HG02588 (cell line): ENCODE data around the gene CACNA1G.

Experiments used
- ATAC-seq: cut with Tn5 transposase; IDR thresholded peaks from one replicate; pipeline ENCODE4 v1.9.1; 2021; ENCODE audit warnings: mild to moderate bottlenecking, moderate library complexity; ENCODE audit not compliant: unreplicated experiment

The CACNA1G gene

DNA sequence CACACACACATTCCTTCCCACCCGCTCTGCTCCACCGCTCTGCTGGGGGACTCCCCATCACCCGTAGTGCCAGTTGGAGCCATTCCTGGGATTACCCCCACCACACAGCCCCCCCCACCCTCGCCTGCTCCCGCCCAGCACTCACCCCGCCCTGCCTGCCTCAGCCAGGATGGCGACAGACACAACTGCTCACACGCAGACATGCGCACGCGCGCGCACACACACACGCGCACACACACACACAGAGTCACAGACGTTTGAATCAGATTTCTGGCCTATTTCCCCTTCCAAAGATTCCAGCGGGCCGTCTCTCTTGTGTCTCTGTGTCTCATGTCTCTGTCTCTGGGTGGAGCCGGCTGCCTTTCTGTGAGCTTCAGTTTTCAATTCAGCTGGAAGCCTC is 4.4 kb downstream of the CACNA1G start:
- ATAC-seq: no peak

DNA sequence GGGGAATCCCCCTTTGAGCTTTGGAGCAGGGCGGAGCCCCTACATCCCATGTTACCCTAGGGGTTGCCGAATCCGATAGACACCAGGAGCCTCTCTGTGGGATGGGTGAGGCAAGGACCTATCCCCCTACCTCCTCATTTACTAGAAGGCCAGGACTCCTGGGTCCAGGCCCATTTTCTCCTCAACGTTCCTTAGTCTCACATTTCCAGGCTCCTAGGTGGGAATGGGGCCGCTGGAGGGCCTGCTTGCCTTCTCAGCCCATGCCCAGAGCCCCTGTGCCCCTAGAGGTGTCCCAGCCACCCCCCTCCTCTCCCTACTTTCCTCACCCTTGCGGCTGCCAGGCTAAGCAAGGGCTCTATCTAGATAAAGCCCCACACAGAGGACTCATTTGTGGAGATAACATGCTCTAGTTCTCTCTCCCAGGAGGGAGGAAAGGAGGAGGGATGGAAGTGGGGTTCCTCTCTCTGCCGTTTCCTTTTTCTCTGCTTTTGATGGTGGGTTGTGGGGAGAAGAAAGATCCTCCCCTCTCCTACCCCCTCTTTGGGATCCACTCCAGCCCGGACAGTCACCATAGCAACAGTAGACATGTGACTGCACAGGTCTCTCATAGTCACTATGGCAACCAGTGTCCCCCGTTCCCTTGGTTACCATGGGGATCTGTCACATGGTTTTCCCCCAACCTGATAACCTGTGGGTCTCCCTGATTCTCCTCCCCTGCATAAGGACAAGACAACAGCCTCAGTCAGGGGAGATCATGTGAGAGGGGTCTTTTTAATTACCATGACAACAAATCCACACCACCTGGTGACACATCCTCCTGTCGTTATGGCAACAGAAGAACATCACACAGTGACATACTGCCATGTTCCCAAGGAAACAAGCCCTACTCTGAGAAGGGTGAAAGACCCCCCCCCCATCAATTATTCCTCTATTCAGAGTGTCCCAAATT is 5.2 kb downstream of the CACNA1G start:
- no peak for ATAC-seq

DNA sequence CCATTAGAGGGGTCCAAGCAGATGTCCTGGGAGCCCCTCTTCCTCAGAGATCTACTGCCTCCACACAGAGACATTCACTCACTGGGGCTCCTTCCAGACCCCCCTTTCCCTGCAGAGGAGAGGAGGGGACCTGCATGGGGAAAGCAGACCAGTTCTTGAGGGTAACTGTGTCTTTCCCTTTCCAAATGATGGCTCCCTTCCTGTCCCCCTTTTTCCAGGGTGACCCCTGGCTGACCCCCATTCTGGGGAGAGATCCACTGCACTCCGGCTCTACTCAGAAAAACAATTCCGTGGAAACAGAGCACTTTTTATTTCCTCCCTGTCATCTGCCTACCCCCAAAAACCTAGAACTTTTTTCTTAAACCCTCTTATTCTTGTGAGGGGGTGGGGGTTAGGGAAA is 6.4 kb downstream of the CACNA1G start:
- no peak for ATAC-seq

DNA sequence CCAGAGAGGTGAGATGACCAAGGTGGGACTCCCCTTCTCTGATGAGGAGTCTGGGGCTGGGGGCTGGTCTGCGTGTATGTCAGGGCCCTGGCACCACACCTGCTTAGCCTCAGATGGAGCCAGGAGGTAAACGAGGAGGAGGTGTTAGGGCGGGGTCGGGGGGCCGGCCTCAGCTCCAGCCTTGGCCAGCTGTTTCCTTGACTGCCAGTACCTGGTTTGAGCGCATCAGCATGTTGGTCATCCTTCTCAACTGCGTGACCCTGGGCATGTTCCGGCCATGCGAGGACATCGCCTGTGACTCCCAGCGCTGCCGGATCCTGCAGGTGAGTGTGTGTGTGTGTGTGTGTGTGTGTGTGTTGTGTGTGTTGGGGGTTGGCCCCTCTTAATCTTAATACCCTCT is 8.1 kb downstream of the CACNA1G start:
- ATAC-seq: no peak

DNA sequence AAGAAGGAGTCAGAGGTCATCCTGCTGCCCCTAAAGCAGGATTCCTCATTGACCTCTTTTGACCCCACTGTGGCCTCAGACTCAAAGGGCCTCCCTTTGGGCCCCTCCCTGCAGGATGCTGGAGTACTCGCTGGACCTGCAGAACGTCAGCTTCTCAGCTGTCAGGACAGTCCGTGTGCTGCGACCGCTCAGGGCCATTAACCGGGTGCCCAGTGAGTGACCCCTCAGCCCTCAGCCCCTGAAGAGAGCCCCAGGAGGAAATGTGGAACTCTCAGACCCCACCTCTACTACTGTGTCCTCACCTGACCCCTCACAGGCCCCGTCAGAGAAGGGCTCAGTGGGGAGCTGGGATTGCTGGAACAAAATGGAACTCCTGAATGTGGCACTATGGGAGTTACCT is 9.1 kb downstream of the CACNA1G start:
- no peak for ATAC-seq

DNA sequence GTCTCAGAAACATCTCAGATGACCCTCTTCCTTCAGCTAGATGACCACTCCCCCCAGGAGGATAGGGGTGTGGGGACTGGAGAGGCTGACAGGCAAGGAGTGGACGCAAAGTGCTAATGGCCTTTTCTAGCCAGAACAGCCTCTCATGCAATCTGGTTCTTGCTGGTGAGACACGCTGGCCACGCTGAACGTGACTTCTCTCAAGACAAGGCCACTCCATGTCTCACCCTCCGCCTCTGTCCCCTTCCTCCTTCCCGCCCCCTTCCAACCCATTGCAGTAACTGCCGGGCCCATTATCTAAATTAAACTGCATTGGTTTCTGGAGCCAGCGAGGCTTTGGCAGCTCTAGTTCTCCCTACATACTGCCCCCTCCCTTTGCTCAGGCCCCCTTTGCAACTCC is 9.5 kb downstream of the CACNA1G start:
- ATAC-seq: no peak

DNA sequence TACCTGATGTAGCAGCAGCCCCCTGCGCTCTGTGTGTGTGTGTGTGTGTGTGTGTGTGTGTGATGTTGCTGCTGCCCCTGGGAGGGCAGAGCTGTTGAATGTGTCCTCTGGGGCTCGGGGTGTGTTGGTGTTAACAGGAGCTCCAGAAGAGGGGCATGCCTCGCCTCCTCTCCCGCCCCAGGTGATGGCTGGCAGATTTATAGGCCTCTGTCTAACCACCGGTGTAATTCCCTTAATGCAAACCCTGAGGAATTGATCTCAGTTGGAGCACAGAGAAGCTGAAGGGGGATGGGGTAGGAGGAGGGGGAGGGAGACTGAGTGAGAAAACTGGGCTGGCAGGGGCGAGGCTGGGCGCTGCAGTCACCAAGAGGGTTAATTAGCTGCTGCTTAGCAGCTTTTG is 10.0 kb downstream of the CACNA1G start:
- ATAC-seq: no peak

DNA sequence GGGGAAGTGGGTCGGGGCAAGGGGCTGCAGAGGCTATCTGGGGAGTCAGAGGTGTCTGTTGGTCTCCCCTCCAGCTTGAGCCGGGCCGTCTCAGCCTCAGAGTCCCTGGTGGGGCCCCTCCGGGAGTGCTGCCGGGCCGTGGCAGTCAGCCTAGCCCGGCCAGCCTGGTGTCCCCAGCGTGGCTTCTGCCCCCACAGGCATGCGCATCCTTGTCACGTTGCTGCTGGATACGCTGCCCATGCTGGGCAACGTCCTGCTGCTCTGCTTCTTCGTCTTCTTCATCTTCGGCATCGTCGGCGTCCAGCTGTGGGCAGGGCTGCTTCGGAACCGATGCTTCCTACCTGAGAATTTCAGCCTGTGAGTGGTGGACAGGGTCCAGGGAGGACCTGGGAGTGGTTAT is 11.2 kb downstream of the CACNA1G start:
- no peak for ATAC-seq

DNA sequence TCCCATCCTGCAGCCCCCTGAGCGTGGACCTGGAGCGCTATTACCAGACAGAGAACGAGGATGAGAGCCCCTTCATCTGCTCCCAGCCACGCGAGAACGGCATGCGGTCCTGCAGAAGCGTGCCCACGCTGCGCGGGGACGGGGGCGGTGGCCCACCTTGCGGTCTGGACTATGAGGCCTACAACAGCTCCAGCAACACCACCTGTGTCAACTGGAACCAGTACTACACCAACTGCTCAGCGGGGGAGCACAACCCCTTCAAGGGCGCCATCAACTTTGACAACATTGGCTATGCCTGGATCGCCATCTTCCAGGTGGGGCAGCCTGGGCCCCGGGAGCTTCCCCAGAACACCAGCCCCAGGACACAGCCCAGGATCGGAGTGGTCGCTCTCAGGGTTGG is 12.0 kb downstream of the CACNA1G start:
- no peak for ATAC-seq

DNA sequence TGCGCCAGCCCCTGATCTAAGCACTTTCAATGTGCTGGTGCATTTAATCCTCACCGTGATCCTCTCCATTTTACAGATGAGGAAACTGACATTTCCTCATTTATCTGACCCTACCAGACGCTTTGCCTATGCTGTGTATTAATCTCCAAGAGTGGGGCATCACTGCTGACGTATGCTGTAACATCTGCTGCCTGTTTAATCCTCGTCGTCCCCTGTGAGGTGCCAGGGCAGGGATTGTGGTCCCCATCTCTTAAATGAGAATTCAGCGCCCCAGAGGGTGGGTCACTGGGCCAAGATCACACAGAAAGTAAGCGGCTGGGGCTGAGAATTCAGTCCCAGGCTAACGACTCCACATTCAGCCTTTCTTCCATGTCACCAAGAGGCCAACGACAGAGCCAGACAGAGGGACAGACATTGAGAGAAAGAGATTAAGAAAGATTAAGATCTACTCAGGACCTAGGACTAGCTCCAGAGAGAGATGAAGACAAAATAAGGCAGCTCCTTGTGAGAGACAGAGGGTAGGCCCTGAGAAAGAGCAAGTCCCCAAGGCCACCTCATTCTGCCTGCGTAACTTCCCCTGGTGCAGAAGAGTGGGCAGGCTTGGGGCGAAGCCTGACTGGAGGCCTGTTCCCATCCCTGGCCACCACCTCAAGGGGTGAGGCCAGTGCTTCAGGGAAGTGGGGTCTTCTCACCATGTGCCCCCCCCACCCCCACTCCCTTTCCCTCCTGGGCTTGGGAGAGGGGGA is 13.5 kb downstream of the CACNA1G start:
- ATAC-seq: no peak

DNA sequence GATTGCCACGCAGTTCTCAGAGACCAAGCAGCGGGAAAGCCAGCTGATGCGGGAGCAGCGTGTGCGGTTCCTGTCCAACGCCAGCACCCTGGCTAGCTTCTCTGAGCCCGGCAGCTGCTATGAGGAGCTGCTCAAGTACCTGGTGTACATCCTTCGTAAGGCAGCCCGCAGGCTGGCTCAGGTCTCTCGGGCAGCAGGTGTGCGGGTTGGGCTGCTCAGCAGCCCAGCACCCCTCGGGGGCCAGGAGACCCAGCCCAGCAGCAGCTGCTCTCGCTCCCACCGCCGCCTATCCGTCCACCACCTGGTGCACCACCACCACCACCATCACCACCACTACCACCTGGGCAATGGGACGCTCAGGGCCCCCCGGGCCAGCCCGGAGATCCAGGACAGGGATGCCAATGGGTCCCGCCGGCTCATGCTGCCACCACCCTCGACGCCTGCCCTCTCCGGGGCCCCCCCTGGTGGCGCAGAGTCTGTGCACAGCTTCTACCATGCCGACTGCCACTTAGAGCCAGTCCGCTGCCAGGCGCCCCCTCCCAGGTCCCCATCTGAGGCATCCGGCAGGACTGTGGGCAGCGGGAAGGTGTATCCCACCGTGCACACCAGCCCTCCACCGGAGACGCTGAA is 15.2 kb downstream of the CACNA1G start:
- no peak for ATAC-seq

DNA sequence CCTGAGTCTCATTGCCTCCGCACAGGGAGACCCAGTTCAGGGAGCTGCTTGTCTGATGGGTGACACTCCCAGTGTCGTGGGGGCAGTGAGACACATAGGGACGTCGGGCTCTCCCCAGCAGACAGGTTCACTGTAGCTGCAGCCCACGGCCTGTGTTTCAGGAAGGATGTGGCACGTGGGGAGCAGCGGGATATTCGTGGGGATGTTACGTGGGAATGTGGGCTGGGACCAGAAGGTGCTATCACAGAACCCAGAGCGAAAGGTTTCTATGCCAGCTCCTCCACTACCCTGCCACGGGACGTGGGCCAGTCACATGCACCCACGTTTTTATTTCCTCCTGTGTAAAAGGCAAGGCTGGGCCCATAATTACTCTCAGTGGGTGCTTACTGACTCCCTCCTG is 16.3 kb downstream of the CACNA1G start:
- no peak for ATAC-seq

DNA sequence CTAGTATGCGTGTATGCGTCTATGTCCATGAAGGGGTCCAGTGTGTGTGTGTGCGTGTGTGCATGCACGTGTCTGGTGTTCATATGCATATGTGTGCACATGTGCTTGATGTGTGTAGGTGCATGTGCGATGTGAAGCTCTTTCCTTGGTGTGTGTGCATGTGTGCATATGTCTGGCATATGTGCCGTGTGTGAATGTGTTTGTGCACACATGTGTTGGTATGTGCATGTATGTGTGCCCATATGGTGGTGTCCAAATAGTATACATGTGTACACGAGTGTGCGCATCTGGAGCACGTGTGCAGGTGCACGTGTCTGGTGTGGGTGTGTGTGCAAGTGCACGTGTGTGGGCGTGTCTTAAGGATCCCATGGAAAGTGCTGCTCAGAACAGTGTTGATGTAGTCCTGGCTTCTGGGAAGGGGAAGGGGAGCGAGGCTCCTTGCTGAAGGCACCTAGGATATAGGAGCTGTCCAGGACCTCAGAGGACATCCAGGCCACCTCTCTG is 17.0 kb downstream of the CACNA1G start:
- no peak for ATAC-seq

DNA sequence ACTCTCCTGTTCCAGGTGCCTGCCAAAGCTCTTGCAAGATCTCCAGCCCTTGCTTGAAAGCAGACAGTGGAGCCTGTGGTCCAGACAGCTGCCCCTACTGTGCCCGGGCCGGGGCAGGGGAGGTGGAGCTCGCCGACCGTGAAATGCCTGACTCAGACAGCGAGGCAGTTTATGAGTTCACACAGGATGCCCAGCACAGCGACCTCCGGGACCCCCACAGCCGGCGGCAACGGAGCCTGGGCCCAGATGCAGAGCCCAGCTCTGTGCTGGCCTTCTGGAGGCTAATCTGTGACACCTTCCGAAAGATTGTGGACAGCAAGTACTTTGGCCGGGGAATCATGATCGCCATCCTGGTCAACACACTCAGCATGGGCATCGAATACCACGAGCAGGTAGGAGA is 17.7 kb downstream of the CACNA1G start:
- ATAC-seq: no peak

DNA sequence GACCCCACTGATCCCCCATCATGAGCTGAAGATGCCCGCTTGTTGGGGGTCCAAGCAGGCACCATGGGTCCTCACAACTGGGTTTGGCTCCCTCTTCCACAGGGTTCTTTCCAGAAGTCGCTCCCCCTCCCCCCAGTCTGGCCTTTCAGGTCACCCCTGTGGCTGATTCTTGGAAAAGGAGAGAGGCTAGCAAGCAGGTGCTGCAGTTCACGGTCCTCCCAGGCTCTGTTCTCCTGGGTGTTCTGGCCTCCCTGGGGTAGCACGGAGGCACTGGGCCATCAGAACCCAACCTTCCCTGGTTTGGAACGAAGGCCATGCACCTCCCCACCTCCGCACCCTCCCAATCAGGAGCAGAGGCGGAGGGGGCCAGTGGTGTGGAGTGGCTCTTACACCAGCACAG is 18.9 kb downstream of the CACNA1G start:
- ATAC-seq: no peak

DNA sequence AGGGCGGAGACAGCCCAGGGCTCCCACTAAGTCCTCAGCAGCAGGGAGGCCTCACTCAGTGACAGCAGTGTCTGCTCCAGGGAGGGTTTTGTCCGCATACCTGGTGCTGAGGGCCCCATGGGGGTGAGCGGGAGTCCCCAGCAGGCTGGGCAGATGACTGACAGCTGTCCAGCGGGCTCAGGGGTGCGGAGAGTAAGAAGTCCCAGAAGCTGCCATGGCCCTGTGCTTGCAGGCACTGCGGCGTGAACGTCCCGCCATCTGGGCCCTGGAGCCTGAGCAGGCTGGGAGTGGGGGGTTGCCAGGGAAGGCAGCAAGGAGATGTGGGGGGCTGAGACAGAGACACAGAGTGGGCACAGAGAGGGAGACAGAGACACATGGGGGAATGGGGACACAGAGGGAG is 20.1 kb downstream of the CACNA1G start:
- ATAC-seq: no peak

DNA sequence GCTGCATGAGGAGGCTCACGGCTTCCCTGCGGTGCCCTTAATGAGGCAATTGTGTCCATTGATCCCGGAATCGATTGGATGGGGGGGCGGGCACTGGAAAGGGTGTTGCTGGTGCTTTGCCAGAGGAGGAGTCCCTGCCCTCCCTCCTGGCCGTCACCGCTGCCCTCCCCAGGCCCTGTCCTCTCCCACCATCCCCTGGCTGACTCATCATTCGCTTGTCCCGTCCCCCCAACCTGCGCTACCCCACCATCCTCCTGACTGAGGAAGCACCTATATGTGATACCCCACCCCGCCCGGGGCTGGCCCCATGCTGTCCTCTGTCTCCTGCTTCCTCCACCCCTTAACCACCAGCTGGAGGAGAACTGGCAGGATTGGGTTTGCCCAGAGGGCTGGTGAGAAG is 20.8 kb downstream of the CACNA1G start:
- no peak for ATAC-seq

DNA sequence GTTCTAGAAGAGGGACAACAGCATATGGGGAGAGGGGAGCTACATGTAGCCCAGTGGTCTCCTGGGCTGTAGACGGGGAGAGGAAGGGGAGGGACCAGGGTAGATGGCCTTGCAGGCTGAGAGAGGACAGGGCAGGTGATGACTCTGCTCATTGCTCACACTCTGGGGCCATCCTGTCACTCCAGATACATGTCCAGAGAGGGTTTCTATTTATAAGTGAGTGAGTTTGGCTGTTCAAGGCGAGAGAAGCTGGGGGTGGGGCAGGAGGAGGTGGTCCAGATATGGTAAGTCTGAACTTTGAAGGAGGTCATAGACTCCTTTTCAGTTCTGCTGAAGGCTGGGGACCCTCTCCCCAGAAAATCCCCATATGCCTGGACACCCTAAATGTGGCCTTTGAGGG is 22.2 kb downstream of the CACNA1G start:
- no peak for ATAC-seq

DNA sequence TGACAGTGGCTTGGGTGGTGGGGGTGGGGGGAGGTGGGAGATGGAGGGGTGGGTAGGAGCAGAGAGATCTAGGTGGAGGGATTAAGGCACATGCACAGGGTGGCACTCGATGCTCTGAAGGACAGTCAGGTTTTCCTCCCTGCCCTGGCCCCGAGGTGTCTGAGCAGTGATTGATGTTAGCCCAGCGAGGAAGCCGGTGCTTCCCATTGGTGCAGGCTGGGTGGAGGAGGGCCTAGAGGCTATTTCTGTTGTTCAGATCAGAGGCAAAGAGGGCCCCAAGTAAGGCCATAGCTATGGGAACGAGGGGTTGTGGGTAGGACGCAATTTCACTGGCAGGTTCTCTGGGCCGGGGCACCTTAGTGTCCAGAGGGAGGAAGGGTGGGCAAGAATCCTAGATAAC is 23.1 kb downstream of the CACNA1G start:
- ATAC-seq: no peak

DNA sequence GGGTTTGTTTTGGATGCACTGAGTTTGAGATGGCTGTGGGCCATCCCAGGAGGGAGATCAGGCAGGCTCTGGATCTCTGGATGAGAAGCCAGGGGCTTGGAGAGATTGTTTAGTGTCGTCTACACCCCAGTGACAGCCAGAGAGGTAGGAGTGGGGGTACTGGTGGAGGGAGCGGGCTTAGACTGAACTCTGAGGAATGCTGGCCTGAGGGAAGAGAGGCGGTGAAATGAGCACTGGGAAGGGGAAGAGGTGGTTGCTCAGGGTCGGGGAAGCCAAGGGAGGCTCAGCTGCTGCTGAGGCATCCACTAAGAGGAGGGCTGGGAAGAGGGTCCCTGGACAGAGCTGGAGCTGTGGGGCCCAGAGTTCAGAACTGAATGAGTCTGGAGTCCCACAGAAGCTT is 23.6 kb downstream of the CACNA1G start:
- no peak for ATAC-seq

DNA sequence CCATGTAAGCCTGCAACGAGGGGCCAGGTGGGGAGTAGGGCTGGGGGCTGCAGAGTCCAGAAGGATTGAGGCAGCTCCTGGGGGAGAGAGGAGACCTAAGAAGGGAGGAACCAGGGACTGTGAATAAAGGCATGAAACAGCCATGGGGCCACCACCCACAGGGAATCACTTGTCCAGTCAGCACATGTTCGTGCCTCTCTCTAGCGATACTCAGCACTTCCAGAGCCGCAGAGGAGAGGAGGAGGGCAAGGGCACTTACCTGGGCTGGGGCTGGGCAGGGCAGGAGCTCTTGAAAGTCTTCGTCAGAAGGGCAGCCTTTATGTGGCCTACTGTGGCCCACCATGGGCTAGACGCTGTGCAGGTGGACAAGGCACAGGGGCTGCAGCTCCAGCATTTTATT is 24.2 kb downstream of the CACNA1G start:
- ATAC-seq: no peak

DNA sequence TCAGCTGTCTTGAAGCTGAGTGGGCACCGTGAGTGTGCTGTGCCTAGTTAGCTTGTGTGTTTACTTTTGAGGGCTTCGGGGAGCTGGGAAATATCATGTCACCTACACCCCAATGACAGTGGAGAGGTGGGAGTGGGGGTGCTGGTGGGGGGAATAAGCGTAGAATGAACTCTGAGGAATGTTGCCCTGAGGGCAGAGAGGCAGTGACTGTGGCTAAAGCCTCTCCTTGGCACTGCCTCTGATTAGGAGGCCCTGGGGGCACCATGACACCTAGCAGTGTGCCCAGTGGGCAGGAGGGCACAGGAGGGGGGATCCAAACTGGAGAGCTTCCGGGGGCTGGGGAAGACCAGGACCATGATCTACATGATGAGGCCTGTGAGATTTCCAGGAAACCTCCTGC is 24.8 kb downstream of the CACNA1G start:
- no peak for ATAC-seq
